ENCODE data around the gene JUNB. TPM values are rescaled to one million over a fixed set of nuclear protein-coding genes. Genes with fewer than 3 reads are reported as not detected.
A peak's percentile ranks its signal among the peaks of the same experiment; 100 is the strongest.

JUNB gene
- total and polyA plus RNA-seq, 2 of the 13 experiments (the other 11 are each of a cell fraction or from before 2014, with no cell fraction given): 7.7 to 8.2 TPM

DNA sequence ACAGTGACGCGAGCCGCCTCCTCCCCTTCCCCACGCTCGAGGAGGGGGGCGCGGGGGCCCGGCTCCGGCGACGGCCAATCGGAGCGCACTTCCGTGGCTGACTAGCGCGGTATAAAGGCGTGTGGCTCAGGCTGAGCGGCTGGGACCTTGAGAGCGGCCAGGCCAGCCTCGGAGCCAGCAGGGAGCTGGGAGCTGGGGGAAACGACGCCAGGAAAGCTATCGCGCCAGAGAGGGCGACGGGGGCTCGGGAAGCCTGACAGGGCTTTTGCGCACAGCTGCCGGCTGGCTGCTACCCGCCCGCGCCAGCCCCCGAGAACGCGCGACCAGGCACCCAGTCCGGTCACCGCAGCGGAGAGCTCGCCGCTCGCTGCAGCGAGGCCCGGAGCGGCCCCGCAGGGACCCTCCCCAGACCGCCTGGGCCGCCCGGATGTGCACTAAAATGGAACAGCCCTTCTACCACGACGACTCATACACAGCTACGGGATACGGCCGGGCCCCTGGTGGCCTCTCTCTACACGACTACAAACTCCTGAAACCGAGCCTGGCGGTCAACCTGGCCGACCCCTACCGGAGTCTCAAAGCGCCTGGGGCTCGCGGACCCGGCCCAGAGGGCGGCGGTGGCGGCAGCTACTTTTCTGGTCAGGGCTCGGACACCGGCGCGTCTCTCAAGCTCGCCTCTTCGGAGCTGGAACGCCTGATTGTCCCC, at the start of gene JUNB (continued):
- no peak for TF ChIP-seq SP140L (CRISPR knock-in tag; IDR thresholded peaks at IDR 0.05; ENCODE audit: borderline replicate concordance)
- peak; percentile 57; the same call in 1 of the 2 replicates for TF ChIP-seq ZNF670 (CRISPR knock-in tag; IDR thresholded peaks at IDR 0.05; ENCODE audit: borderline replicate concordance)
- TF ChIP-seq, protein P1, sequence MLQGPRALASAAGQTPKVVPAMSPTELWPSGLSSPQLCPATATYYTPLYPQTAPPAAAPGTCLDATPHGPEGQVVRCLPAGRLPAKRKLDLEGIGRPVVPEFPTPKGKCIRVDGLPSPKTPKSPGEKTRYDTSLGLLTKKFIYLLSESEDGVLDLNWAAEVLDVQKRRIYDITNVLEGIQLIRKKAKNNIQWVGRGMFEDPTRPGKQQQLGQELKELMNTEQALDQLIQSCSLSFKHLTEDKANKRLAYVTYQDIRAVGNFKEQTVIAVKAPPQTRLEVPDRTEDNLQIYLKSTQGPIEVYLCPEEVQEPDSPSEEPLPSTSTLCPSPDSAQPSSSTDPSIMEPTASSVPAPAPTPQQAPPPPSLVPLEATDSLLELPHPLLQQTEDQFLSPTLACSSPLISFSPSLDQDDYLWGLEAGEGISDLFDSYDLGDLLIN (CRISPR knock-in tag; IDR thresholded peaks at IDR 0.05; ENCODE audit: borderline replicate concordance): no peak
- TF ChIP-seq SMAD1 (CRISPR knock-in tag; IDR thresholded peaks at IDR 0.05; ENCODE audit: borderline replicate concordance, low read depth): no peak
- TF ChIP-seq ERF (CRISPR knock-in tag; IDR thresholded peaks at IDR 0.05): peak; percentile 95
- TF ChIP-seq NCOR1 (IDR thresholded peaks at IDR 0.05; ENCODE audit: borderline replicate concordance, low read length): no peak
- no peak for TF ChIP-seq XBP1 (CRISPR knock-in tag; IDR thresholded peaks at IDR 0.05)
- peak; percentile 86 for TF ChIP-seq ATF1 (CRISPR knock-in tag; IDR thresholded peaks at IDR 0.05)
- TF ChIP-seq CENPX (CRISPR knock-in tag; IDR thresholded peaks at IDR 0.05): no peak
- no peak for TF ChIP-seq SRF (IDR thresholded peaks at IDR 0.05; ENCODE audit: low read depth, low read length)
- TF ChIP-seq, protein P2, sequence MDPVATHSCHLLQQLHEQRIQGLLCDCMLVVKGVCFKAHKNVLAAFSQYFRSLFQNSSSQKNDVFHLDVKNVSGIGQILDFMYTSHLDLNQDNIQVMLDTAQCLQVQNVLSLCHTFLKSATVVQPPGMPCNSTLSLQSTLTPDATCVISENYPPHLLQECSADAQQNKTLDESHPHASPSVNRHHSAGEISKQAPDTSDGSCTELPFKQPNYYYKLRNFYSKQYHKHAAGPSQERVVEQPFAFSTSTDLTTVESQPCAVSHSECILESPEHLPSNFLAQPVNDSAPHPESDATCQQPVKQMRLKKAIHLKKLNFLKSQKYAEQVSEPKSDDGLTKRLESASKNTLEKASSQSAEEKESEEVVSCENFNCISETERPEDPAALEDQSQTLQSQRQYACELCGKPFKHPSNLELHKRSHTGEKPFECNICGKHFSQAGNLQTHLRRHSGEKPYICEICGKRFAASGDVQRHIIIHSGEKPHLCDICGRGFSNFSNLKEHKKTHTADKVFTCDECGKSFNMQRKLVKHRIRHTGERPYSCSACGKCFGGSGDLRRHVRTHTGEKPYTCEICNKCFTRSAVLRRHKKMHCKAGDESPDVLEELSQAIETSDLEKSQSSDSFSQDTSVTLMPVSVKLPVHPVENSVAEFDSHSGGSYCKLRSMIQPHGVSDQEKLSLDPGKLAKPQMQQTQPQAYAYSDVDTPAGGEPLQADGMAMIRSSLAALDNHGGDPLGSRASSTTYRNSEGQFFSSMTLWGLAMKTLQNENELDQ (CRISPR knock-in tag; IDR thresholded peaks at IDR 0.05; ENCODE audit: borderline replicate concordance): no peak
- TF ChIP-seq ZNF615 (CRISPR knock-in tag; IDR thresholded peaks at IDR 0.05; ENCODE audit: borderline replicate concordance): no peak
- TF ChIP-seq ZNF451 (CRISPR knock-in tag; IDR thresholded peaks at IDR 0.05): peak; percentile 67; the same call in 1 of the 2 replicates
- TF ChIP-seq PITX1 (CRISPR knock-in tag; IDR thresholded peaks at IDR 0.05): peak; percentile 69
- no peak for TF ChIP-seq MTF2 (CRISPR knock-in tag; IDR thresholded peaks at IDR 0.05; ENCODE audit: borderline replicate concordance)
- no peak; the same call in 1 of the 2 replicates for TF ChIP-seq BRCA1 (CRISPR knock-in tag; IDR thresholded peaks at IDR 0.05)
- TF ChIP-seq, protein P3, sequence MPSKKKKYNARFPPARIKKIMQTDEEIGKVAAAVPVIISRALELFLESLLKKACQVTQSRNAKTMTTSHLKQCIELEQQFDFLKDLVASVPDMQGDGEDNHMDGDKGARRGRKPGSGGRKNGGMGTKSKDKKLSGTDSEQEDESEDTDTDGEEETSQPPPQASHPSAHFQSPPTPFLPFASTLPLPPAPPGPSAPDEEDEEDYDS (CRISPR knock-in tag; IDR thresholded peaks at IDR 0.05): peak; percentile 99
- TF ChIP-seq ZNF383 (CRISPR knock-in tag; IDR thresholded peaks at IDR 0.05; ENCODE audit: borderline replicate concordance): no peak
- TF ChIP-seq, protein P4, sequence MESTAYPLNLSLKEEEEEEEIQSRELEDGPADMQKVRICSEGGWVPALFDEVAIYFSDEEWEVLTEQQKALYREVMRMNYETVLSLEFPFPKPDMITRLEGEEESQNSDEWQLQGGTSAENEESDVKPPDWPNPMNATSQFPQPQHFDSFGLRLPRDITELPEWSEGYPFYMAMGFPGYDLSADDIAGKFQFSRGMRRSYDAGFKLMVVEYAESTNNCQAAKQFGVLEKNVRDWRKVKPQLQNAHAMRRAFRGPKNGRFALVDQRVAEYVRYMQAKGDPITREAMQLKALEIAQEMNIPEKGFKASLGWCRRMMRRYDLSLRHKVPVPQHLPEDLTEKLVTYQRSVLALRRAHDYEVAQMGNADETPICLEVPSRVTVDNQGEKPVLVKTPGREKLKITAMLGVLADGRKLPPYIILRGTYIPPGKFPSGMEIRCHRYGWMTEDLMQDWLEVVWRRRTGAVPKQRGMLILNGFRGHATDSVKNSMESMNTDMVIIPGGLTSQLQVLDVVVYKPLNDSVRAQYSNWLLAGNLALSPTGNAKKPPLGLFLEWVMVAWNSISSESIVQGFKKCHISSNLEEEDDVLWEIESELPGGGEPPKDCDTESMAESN (CRISPR knock-in tag; conservative IDR thresholded peaks at IDR 0.05): peak; percentile 86
- no peak; the same call in 1 of the 2 replicates for TF ChIP-seq PRMT3 (CRISPR knock-in tag; IDR thresholded peaks at IDR 0.05; ENCODE audit: borderline replicate concordance, low read depth)
- no peak for TF ChIP-seq NFRKB (IDR thresholded peaks at IDR 0.05)
- peak; percentile 93 for TF ChIP-seq ZNF331 (CRISPR knock-in tag; IDR thresholded peaks at IDR 0.05)
- TF ChIP-seq KDM6A (CRISPR knock-in tag; IDR thresholded peaks at IDR 0.05; ENCODE audit: low read depth): 0 out of 2 replicates have a peak, but pooled peaks have one; percentile 28
- no peak for TF ChIP-seq SP1 (IDR thresholded peaks at IDR 0.05)
- TF ChIP-seq SP1 (CRISPR knock-in tag; IDR thresholded peaks at IDR 0.05): peak; percentile 54; the same call in 1 of the 2 replicates

Data from HepG2 (cell line).